ENCODE data around the gene BNIP5. TPM values are rescaled to one million over a fixed set of nuclear protein-coding genes. Genes with fewer than 3 reads are reported as not detected.

BNIP5 gene
- total RNA-seq (2022; extraction: Qiagen RNA extraction; ENCODE audit: low read depth) = not detected in 5 replicates

GRCh38 chr6:36336779-36337241 is at the start of gene BNIP5:
Gene BNIP5, minus strand, starts transcription at chr6:36336888. Its CDS starts 6,198 bp downstream, at chr6:36330690.

GRCh38 chr6:36269834-36270705 is 66.6 kb downstream of the BNIP5 start, which contains the start of gene PNPLA1:
Gene PNPLA1, plus strand, starts transcription at chr6:36270060. Its CDS starts 400 bp downstream, at chr6:36270460.

Other genes starting within 250 kb of the BNIP5 start
- gene MAPK13, start 206.4 kb downstream of the BNIP5 start, total RNA-seq (2022; extraction: Qiagen RNA extraction; ENCODE audit: low read depth) = 0.71 to 1.5 TPM (median 0.93 TPM) in 5 replicates
- gene BRPF3, start 140.1 kb downstream of the BNIP5 start, total RNA-seq (2022; extraction: Qiagen RNA extraction; ENCODE audit: low read depth) = 11.1 to 13.4 TPM (median 12.1 TPM) in 5 replicates
- gene PNPLA1, start 66.8 kb downstream of the BNIP5 start, total RNA-seq (2022; extraction: Qiagen RNA extraction; ENCODE audit: low read depth) = 0.03 TPM in 1 of 5 replicates, not detected in the others
- 0.13 to 0.17 TPM (median 0.15 TPM) in 4 of 5 replicates, not detected in the other for gene ETV7, start 50.8 kb upstream of the BNIP5 start, total RNA-seq (2022; extraction: Qiagen RNA extraction; ENCODE audit: low read depth)
- gene PXT1, start 106.0 kb upstream of the BNIP5 start, total RNA-seq (2022; extraction: Qiagen RNA extraction; ENCODE audit: low read depth) = not detected in 5 replicates
- 19.1 to 25.1 TPM (median 21.7 TPM) in 5 replicates for gene KCTD20, start 106.1 kb upstream of the BNIP5 start, total RNA-seq (2022; extraction: Qiagen RNA extraction; ENCODE audit: low read depth)
- 12.9 to 21.3 TPM (median 20.4 TPM) in 5 replicates for gene STK38, start 210.6 kb upstream of the BNIP5 start, total RNA-seq (2022; extraction: Qiagen RNA extraction; ENCODE audit: low read depth)

All from A549 treated with DMSO at 1 μM for 4 hours (cell line).